Activated CD4-positive, alpha-beta T cell treated with anti-CD3 and anti-CD28 coated beads, Interleukin-2, amount 50 U/mL, for 1 hour (primary cell): ENCODE data around the gene SLC30A10.
"Not testable (repeated sequence)": the region's sequence is repeated elsewhere in the genome, so short reads cannot be mapped to it uniquely, and the experiment has no call there.

Source experiments
- DNase-seq: peaks from one replicate; pipeline ENCODE4 v3.0.0-alpha.2; 2020

The SLC30A10 gene

DNA sequence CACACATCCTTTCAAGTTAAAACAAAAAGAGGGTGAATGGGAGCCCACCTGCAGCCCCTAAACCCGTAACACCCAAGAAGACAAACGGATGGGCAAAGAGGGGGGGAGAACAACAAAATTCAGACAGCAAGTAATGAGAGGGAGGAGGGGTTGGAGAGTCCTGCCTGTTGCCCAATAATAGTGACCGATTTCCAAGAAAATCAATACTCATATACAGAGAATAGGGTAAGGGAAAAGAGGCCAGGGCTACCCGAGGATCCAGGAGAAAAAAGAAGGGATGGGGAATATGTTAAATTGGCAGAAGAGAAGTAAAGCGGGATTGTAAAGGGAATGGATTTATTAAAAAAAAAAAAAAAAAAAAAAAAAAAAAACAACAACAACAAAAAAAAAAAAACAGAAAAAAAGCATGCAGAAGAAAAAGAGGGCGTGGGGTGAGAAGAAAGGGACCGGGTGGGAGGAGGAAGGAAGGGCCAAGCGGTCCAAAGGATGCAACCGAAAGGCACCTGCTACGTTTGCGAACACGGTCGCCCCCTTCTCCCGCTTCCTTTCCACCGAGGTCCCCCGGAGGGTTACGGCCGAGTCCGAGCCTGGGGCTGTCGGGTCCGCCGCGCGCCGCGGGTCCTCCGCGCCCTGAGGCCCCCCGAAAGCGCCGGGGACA, 930 bp downstream of the SLC30A10 start:
- no peak for DNase-seq

DNA sequence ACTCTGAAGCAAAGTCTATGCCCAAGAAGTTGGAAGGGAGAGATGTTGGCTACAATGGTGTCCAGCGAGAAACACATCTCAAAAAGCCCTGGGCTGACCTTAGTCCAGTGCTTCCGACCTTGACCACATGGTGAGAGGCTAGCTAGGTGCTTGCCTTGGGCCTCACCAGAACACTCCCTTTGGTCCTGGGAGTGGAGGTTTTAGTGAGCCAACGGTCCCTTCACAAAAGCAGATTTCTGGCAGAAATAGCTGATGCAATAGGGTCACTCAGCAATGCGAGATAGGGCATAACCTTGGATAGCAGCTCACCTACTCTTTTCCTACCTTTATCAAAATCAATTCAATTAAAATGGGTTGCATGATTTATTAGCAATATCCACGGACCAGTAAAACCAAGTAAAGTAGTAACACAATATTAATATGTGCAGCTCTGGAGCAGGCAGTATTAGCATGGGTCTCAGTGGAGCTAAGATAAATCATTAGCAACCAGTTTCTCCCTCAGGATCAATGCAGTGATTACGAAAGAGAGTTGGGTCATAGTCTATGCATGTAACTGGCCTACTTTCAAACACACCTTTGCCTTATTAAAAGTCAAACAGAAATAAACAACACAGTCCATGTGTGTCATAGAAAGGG, 1.9 kb downstream of the SLC30A10 start:
- no peak for DNase-seq

DNA sequence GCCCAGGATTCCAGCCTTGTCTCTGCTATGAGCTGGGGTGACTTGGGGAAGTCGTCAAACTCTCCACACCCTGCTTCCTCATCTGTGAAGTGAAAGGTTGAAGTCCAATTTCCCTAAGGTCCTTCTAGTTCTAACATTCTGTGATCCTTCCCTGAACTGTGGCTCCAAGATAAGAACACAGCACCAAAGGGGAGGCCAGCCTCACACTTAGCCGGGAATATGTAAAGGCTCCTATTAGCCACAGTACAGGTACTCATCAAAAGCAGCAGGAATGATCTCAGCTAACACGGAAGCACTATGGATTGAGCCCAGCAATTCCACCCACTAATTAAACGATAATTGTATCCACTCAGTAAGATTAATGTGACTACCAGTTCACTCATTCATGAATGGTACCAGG, 4.0 kb downstream of the SLC30A10 start:
- no peak for DNase-seq

DNA sequence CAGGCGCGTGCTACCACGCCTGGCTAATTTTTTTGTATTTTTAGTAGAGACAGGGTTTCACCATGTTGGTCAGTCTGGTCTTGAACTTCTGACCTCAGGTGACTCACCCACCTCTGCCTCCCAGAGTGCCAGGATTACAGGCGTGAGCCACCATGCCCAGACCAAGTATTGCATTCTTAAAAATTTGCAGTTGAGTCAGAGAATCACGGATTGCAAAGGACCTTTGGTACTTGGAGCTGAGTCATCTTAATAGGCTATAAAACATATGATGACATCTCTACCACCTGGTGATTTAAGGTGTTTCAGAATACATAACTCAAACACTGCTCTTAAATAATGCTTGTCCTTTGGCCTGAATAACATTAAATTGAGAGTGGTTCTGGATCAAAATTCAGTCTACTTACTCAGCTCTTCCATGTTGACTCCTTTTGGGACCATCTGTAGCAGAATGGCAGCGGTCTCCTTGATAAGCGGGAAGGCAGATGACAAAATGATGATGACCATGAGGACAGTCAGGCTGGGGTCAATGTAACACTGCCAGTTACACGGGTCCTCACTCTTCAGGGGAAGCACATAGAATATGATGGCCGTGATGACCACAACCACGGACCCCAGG, 10.4 kb downstream of the SLC30A10 start:
- DNase-seq = no peak

DNA sequence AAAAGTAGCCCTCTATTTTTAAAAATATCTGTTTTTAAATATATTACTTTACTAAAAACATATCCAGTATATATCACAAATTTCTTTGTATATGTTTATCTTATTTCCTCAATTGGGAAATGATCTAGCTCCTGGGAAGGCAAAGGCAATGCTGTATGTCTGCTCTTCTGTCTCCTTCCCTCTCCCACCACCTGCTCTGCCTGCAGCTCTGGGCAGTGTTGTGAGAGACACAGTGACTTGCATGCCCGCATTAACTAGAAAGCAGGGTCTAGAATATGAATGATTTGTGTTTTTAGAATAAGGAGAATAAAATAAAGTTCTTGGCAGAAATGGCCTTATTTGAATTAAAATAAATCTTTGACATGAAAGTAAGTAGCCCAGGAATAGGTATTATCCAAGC, 11.1 kb downstream of the SLC30A10 start:
- no peak for DNase-seq

DNA sequence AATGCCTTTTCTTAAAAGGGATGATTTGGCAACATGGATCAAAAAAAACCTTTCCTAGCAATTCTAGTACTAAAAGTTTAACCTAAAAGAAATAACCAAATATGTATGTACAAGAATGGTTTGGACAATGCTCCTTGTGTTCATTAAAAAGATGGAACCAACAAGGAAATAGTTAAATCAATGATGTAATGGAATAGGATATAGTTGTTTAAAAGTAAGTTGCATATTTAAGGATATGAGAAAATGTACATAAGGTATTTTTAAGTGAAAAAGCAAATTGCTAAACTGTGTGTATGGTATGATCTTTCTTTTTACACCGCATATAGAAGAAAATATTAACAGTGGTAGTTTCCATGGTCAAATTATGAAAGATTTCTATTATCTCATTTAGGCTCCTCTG, 12.1 kb downstream of the SLC30A10 start:
- no peak for DNase-seq

DNA sequence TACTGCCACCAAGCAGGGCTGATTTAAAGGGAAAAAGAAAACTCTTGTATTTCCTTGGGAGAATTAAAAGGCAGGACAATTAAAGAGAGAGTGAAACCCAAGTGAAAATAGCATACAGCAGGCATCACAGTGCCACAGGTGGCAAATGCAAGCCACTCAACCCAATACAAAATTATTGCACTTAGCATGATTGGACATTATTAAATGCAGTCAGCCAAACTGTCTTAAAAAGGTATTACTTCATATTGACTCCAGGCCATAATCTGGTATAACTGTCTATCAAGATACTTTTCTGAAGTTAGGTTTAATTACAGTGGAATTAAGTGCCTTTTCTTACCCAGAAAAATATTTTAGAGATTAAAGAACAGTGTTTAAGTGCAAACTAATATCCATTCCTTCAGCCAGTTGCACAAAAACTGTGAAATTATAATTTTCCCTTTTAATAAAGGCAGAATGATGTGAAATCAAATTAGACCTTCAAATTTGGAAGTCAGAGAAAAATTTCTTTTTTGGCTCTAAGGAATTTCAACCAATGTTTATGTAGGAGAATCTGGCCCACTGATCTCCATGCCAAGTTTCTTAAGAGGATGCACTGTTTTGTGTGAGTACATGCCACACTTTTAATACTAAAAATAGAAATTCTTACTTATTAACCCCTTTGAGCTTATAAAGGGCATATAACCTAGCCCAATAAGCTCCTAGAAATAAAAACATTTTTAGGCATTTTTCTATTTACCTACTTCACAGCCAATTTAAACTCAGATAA, 15.2 kb downstream of the SLC30A10 start:
- DNase-seq = no peak

DNA sequence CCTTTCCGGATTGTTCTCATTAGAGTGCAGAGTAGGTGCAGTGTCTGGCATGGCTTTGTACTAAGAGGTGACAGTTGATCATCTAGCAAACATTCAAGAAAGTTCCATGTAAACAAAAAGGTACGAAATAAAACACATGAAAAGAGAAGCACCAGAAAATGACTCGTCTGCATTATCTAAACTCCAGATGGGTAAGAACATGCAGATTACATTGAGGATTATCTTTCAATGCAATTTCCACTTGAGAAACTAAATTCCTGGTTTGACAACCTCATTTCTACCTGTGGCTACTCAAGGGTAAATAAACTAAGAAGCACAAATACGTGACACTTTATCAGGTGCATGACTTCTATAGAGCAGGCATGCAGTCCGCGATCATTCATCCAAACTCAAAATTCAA, 17.6 kb downstream of the SLC30A10 start:
- no peak for DNase-seq

DNA sequence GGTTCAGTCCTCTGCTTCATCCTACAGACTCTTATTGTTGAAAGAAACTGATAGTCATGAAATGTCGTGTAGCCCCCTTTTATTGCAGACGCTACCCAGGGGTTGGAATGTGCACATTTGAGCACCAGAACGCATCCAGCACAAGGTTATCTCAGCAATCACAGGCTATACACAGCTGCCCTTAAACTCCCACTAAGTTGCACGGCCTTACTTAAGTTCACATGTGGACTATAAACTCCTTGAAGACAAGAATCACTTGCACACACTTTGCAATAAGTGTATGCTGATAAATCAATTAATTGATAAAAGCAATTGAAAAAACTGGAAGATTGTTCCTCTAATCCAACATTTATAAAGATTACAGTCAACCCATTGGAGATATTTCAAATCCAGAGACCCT, 18.9 kb downstream of the SLC30A10 start:
- DNase-seq = no peak

DNA sequence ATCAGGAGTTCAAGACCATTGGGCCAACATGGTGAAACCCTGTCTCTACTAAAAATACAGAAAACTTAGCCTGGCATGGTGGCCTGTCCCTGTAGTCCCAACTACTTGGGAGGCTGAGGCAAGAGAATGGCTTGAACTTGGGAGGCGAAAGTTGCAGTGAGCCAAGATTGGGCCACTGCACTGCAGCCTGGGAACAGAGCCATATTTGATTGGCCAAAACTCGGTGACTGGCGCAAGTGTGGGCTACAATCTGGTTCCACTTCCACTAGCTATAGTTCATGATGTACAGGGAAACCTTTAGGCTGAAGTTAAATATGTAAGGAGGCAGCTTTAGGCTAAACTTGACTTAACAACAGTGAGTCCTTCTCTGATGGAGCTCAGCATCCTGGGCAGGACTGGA, 20.2 kb downstream of the SLC30A10 start:
- no peak for DNase-seq

DNA sequence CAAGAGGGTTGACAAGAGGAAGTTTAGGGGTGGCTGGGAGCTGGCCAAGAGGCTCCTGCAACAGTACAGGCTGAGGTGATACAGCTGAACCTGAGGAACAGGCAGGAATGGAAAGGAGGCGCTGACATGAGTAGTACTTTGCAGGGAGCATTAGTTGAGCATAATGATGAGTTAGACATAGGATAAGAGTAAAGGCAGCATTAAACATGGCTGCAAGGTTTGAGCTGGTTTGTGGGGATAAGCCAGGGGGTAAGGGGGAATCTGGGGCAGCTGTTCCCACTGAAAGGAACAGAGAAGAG, 20.6 kb downstream of the SLC30A10 start:
- no peak for DNase-seq

DNA sequence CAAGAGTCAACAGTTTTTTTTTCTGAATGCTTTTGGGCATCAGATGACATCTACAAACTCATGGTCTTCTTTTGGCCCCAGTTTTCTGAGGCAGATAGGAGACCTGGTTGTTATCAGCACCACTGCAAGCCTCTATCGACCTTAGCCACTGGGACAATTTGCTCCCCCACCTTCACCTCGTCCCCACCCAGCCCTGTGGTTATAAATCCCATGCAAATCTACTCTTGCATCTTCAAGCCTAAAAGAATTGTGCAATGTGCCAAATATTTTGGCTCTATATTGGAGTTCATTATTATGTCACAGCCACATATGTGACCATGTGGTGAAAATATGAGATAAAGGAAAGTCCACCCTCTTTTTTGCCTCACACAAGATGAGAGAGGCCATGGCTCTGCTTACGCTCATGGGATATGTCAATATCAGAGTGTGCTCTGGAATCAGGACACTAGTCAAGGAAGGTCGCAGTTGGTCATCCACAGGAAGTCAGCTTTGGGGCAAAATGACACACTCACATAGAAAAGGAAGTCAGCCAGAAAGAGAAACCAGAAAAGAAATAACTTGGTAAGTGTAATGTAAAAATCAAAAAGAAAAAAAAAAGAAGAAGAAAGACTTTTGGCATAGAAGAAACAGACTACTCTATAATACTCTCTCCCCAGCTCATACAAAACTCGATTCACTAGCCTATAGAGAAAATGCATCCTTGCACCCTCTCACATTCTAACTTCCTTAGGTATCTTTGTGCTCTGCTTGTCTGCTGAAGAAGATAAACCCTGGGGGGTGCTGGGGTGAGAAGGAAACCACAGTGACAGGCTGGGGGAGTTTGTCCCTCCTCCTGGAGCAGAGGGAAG, 21.2 kb downstream of the SLC30A10 start:
- DNase-seq = no peak

DNA sequence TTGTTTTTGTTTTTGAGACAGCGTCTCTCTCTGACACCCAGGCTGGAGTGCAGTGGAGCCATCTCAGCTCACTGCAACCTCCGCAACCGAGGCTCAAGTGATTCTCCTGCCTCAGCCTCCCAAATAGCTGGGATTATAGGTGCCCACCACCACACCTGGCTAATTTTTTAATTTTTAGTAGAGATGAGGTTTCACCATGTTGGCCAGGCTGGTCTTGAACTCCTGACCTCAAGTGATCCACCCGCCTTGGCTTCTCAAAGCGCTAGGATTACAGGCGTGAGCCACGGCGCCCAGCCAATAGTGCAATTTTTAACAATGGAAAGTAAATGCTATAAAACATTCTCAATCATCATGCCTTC, 21.8 kb downstream of the SLC30A10 start:
- not testable (repeated sequence) for DNase-seq

DNA sequence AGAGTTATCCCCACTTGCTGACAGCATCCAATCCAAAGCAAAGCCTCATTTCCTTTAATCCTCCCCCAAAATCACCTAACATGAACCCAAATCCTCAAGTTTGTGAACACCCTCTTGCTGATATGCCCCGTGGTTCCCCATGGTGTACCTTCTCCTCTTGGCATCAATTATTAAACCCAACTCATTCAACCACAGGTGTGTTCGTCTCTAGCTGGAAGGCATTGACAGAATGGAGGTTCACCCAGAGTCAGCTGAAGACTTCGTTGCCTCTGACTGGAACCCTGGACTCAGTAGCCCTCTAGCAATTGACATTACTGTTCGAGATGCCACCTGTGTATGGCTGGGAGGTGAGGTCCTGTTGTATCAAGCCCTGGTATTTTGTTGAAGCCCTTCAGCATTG, 22.8 kb downstream of the SLC30A10 start:
- no peak for DNase-seq

DNA sequence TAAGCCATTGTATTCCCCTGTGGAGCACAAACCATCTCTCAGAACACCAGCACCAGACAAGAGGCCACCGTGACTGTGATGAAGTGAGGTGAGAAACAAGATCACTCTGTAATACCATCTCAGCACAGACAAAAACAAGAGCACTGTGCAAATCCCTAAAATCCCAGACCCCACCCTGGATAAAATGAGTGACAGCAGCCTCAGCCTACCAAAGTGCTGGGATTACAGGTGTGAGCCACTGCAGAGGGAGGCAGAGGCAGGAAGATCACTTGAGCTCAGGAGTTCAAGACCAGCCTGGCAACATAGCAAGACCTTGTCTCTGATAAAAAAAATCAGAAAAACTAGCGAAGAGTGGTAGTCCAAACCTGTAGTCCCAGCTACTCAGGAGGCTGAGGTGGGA, 23.4 kb downstream of the SLC30A10 start:
- DNase-seq = no peak

DNA sequence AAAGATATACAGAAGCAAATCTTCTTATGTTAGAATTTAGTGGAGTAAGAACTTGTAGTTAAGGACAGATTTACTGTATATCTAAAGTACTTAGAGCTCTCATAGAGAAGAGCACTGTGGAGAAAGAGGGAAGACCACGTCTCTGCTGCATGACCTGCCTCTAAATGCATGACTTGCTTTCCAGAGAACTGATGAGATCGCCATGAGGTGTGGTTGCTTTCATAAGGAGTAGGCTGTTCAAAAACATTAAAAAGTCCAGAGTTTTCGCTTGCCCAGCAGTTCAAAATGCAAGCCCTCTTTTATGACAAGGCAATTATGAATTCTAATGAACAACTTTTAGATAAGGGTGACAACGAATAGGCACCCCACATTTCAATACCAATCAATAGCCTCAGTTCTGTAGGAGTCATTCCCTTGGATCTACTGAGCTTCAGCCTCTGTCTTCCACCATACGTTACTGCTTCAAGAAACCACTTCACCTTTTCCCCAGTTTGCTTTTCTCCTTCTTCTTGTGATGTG, 24.9 kb downstream of the SLC30A10 start:
- DNase-seq = no peak

DNA sequence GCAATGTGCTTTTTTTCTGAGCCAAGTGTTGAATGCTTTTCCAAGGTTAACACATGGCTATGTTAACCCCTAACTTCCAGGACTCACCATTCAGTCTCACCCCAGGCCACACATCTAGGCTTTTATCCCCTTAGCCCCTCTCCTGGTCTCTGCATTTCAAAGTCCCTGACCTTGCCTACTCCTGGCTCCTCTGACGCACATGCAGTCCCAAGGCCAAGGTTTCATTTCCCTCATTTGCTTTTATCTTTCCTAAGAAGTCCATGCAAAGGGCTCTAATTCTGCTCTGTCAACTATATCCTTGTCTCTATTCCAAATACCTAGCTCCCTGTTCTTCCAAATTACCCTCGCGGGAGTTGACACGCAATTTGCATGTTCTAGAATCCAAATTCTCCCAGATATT, 25.4 kb downstream of the SLC30A10 start:
- DNase-seq = no peak

DNA sequence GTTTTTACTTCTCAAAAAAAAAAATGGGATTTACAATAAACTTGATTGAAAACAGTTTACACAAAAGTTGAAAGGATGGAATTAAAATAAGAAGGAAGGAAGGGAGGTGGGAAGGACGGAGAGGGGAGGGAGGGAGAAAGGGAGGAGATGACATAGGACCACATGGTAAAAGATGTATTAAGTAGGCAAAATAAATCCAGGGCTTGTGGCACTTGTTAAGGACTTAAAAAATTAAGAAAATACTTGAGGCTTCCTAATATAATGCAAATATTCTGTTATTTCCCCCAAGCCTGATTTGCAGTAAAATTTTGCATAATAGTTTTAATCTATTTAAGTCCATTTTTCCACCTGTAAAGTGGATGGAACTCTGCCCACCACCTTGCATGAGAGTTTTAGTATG, 27.5 kb downstream of the SLC30A10 start:
- DNase-seq = no peak

DNA sequence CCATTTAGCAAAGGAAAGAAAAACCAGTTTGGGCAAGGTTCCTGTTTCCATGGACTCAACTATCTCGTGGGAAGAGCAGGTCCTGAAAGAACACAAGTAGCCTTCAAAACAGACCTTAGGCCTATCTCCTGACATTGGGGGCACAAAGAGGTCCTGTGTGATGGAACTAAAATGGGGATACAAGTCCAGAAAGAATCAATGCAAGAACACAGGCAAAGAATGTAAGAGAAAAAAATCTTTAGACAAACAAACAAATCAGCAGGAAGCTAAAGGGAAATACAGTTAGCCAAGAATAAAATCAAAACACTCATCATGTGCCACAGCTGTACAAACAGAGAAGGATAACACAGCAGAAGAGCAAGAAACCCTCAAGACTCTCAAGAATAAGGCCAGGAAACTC, 28.2 kb downstream of the SLC30A10 start:
- DNase-seq = no peak

DNA sequence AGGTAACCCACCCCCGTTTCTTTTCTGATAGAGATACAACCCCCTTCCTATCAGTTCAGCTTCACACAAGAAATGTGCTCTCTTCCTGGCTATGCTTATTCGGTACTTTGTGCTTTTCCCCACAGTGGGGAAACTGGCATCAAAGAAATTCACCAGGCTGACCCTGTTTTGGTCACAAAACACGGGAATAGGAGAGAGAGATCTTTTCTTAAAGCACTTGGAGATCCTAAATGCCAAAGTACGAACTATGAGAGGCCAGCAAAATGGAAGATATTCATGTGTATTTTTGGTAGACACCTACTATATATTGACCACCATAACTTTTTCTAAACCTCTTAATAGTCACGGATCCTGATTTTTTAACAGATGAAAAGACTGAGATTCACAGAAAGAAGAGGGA, 30.0 kb downstream of the SLC30A10 start:
- DNase-seq = no peak

DNA sequence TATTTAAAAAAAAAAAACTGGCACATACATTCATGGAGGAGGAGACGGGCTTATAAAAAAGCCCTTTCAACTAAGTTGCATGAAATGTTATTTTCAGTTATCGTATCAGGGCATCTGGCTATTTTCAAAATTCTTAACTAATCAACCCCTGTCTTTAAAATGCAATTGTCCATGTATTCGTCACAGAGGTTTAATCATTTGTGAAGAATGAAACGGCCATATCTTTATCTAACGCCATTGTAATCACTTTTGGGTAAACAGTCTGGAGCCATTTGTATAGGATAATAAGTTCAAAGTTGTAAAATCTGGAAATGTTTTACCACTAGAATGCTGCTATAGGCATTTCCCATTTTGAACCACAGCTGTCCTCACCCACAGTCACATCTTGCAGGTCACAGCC, 30.4 kb downstream of the SLC30A10 start:
- DNase-seq = no peak

DNA sequence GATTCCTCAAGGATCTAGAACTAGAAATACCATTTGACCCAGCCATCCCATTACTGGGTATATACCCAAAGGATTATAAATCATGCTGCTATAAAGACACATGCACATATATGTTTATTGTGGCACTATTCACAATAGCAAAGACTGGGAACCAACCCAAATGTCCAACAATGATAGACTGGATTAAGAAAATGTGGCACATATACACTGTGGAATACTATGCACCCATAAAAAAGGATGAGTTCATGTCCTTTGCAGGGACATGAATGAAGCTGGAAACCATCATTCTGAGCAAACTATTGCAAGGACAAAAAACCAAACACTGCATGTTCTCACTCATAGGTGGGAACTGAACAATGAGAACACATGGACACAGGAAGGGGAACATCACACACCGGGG, 36.1 kb downstream of the SLC30A10 start:
- not testable (repeated sequence) for DNase-seq

DNA sequence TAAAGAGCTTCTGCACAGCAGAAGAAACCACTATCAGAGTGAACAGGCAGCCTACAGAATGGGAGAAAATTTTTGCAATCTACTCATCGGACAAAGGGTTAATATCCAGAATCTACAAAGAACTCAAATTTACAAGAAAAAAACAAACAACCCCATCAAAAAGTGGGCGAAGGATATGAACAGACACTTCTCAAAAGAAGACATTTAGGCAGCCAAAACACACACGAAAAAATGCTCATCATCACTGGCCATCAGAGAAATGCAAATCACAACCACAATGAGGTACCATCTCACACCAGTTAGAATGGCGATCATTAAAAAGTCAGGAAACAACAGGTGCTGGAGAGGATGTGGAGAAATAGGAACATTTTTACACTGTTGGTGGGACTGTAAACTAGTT, 36.5 kb downstream of the SLC30A10 start:
- DNase-seq = not testable (repeated sequence)
